A673 (cell line): ENCODE measurements around the gene PRPF6. TPM values are rescaled to one million over a fixed set of nuclear protein-coding genes. Genes with fewer than 3 reads are reported as not detected.

Experiments used
- BruUV-seq: library from RNA; stranded (reverse); fragments of 400-500 nt; replicated peaks from 2 replicates; lab custom pipeline; 2021; lab: Mats Ljungman, UMichigan
- CTCF ChIA-PET: fragments of 300-600 bp; sonication (Branson Sonifier 250); formaldehyde crosslinking; loops from one replicate; lab custom pipeline; 2022; ENCODE audit warnings: antibody characterized with exemption; lab: Charles Lee
- POLR2A ChIA-PET: fragments of 300-600 bp; sonication (Branson Sonifier 250); formaldehyde crosslinking; loops from one replicate; lab custom pipeline; 2022; ENCODE audit warnings: antibody characterized with exemption; ENCODE audit not compliant: low non-redundant PET; lab: Charles Lee
- DNase-seq: peaks from one replicate; pipeline ENCODE4 v3.0.0-alpha.2; 2015; ENCODE audit warnings: low spot score
- H3K27ac ChIP-seq: fragments of 200-600 bp; sonication (generic); 2 replicates; pipeline ENCODE4 v1.5.1; 2016; ENCODE audit warnings: mixed run types, low read depth, mild to moderate bottlenecking, mixed read lengths, antibody characterized with exemption, low read length; ENCODE audit not compliant: poor library complexity, severe bottlenecking
- H3K27me3 ChIP-seq: fragments of 200-600 bp; sonication (generic); replicated peaks from 2 replicates; pipeline ENCODE4 v1.6.1; 2017; ENCODE audit warnings: mixed run types, low read depth, mild to moderate bottlenecking, mixed read lengths, antibody characterized with exemption, low read length; ENCODE audit not compliant: insufficient read depth, poor library complexity
- H3K36me3 ChIP-seq: fragments of 200-600 bp; sonication (generic); 2 replicates; pipeline ENCODE4 v1.6.1; 2016; ENCODE audit warnings: mixed run types, mild to moderate bottlenecking, mixed read lengths, antibody characterized with exemption, low read length; ENCODE audit not compliant: insufficient read depth, poor library complexity, severe bottlenecking
- H3K4me1 ChIP-seq: fragments of 200-600 bp; sonication (generic); 2 replicates; pipeline ENCODE4 v1.6.1; 2017; ENCODE audit warnings: mixed run types, mild to moderate bottlenecking, mixed read lengths, antibody characterized with exemption, low read length; ENCODE audit not compliant: insufficient read depth, poor library complexity, severe bottlenecking
- H3K4me3 ChIP-seq: fragments of 200-600 bp; sonication (generic); 2 replicates; pipeline ENCODE4 v1.5.1; 2016; ENCODE audit warnings: low read depth, mixed run types, mild to moderate bottlenecking, mixed read lengths, low read length; ENCODE audit not compliant: poor library complexity, severe bottlenecking
- H3K9me3 ChIP-seq: fragments of 200-600 bp; sonication (generic); 2 replicates; pipeline ENCODE4 v1.6.1; 2016; ENCODE audit warnings: mixed run types, low read depth, mild to moderate bottlenecking, mixed read lengths, antibody characterized with exemption, low read length; ENCODE audit not compliant: poor library complexity, severe bottlenecking
- EZH2 ChIP-seq: fragments of 200-600 bp; sonication (generic); IDR thresholded peaks from 2 replicates; pipeline ENCODE4 v1.6.1; 2017; ENCODE audit warnings: borderline replicate concordance, low read depth, mild to moderate bottlenecking, mixed read lengths, antibody characterized with exemption, low read length; ENCODE audit not compliant: poor library complexity, severe bottlenecking
- intact Hi-C: fragments of 100-400 bp; cut with micrococcal nuclease; formaldehyde crosslinking; loops from one replicate; pipeline ENCODE4 v1.10.0; 2022; ENCODE audit not compliant: unreplicated experiment
- total RNA-seq: library from RNA; stranded (reverse); gene quantifications from 2 replicates; pipeline ENCODE4 v1.2.3, GENCODE V29; 2021
- TF ChIP-seq, protein P1 (sequence below): fragments of 300-800, 200-600 bp; sonication (generic); conservative IDR thresholded peaks from 2 replicates; pipeline ENCODE4 v1.5.1; 2017; ENCODE audit warnings: low read depth, mild to moderate bottlenecking, antibody characterized with exemption, low read length, moderate library complexity, mixed read lengths

Gene PRPF6
- total RNA-seq, 1 experiment from 2014 or later, result 86.3 TPM

DNA sequence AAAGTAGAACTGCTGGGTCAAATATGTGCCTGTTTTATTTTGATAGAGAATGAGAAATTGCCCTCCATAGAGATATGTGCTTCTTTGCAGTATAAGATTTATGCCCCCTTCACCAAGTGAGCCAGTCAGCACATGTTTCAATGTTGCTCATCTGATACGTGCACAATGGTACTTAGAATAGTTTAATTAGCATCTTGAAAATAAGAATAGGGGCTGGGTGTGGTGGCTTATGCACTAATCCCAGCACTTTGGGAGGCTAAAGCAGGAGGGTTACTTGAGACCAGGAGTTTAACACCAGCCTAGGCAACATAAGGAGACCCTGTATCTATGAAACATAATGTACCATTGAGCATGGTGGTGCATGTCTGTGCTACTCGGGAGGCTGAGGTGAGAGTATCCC is 34.7 kb downstream of the PRPF6 start:
- POLR2A ChIA-PET, result no interaction called here
- peaks cover 54% of the 10 kb centered on the region for H3K36me3 ChIP-seq
- no TSS peak for BruUV-seq

DNA sequence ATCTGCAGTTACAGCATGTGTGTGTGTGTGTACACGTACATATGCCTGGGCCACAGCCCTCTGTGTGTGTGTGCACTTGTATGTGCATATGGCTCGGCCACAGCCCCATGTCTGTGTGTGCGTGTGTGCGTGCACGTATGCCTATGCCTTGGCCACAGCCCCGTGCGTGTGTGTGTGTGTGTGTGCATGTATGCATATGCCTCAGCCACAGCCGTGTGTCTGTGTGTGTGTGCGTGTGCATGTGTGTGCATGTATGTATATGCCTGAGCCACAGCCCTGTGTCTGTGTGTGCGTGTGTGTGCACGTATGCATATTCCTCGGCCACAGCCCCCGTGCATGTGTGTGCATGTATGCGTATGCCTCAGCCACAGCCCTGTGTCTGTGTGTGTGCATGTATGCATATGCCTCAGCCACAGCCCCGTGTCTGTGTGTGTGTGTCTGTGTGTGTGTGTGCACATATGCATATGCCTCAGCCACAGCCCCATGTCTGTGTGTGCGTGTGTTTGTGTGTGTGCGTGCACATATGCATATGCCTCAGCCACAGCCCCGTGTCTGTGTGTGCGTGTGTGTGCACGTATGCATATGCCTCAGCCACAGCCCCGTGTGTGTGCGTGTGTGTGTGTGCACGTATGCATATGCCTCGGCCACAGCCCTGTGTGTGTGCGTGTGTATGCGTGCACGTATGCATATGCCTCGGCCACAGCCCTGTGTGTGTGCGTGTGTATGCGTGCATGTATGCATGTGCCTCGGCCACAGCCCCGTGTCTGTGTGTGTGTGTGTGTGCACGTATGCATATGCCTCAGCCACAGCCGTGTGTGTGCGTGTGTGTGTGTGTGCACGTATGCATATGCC is 40.4 kb downstream of the PRPF6 start:
- H3K4me1 ChIP-seq, result no peaks in the 10 kb centered on the region
- no peak for TF ChIP-seq EZH2
- TF ChIP-seq, protein P1, sequence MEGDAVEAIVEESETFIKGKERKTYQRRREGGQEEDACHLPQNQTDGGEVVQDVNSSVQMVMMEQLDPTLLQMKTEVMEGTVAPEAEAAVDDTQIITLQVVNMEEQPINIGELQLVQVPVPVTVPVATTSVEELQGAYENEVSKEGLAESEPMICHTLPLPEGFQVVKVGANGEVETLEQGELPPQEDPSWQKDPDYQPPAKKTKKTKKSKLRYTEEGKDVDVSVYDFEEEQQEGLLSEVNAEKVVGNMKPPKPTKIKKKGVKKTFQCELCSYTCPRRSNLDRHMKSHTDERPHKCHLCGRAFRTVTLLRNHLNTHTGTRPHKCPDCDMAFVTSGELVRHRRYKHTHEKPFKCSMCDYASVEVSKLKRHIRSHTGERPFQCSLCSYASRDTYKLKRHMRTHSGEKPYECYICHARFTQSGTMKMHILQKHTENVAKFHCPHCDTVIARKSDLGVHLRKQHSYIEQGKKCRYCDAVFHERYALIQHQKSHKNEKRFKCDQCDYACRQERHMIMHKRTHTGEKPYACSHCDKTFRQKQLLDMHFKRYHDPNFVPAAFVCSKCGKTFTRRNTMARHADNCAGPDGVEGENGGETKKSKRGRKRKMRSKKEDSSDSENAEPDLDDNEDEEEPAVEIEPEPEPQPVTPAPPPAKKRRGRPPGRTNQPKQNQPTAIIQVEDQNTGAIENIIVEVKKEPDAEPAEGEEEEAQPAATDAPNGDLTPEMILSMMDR, result no peak
- POLR2A ChIA-PET, result no interaction called here
- H3K9me3 ChIP-seq, result no peaks in the 10 kb centered on the region
- intact Hi-C loops, result no loop called here
- H3K4me3 ChIP-seq, result no peak overlapping the region
- H3K36me3 ChIP-seq, result peaks cover 50% of the 10 kb centered on the region
- no peak overlapping the region for H3K27ac ChIP-seq
- no peak for DNase-seq
- CTCF ChIA-PET, result no interaction called here
- no TSS peak for BruUV-seq
- H3K27me3 ChIP-seq, result no peaks in the 10 kb centered on the region

More for the DNA sequence above, 34.7 kb downstream of the PRPF6 start:
- intact Hi-C loops, result no loop called here
- Histone ChIP-seq H3K27ac (no peak overlapping the region), H3K4me3 (no peak overlapping the region), H3K27me3 (no peaks in the 10 kb centered on the region), H3K9me3 (no peaks in the 10 kb centered on the region), H3K4me1 (no peaks in the 10 kb centered on the region)
- no peak for DNase-seq
- CTCF ChIA-PET, result no interaction called here
- TF ChIP-seq, protein P1, result no peak

DNA sequence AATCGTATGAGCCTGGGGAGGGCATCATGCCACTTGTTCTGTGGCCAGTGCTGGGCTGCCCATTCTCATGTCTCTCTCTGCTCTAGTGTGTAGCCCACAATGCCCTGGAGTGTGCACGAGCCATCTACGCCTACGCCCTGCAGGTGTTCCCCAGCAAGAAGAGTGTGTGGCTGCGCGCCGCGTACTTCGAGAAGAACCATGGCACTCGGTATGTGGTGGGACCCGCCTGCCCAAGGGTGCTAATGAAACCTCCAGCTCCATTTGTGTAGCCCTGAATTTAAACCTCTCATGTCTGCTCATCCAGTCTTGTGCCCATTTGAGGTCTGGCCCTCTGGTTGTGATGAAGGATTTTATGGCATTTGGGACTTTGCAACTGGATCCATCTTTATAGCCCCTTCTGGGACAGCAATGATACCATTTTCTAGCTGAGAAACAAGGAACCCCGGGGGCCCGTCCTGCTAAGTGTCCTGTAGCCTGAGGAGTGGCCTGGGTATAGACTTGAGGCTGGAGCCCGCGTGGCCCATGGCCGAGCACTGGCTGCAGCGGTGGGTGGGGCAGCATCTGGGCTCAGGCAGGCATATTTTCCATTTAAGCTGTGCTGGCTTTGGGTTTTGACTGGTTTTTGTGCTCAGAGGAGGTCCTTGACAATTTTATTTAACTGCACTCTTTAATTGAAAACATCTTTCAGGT is 41.9 kb downstream of the PRPF6 start:
- POLR2A ChIA-PET, result no interaction called here
- TF ChIP-seq, protein P1, result no peak
- TF ChIP-seq EZH2, result no peak

More for the DNA sequence above, 41.9 kb downstream of the PRPF6 start:
- peaks cover 51% of the 10 kb centered on the region for H3K36me3 ChIP-seq
- H3K4me1 ChIP-seq, result no peaks in the 10 kb centered on the region
- H3K27ac ChIP-seq, result no peak overlapping the region
- no TSS peak for BruUV-seq
- CTCF ChIA-PET, result no interaction called here
- no peaks in the 10 kb centered on the region for H3K27me3 ChIP-seq
- no peak overlapping the region for H3K4me3 ChIP-seq
- no peak for DNase-seq
- intact Hi-C loops, result no loop called here
- H3K9me3 ChIP-seq, result no peaks in the 10 kb centered on the region
